HL-60 (cell line): ENCODE data around the gene MACC1.

Source experiments
- DNase-seq, 2 experiments: peaks; one replicate each; pipeline ENCODE4 v3.0.0-alpha.2; 2010 to 2020; ENCODE audit warnings: low read depth in 1 of 2, low spot score in 1 of 2
- H3K27ac ChIP-seq: fragments of 250-450 bp; sonication (Bioruptor Pico); replicated peaks from 2 replicates; pipeline ENCODE4 v1.5.1; 2020; ENCODE audit warnings: mild to moderate bottlenecking, moderate library complexity
- H3K27me3 ChIP-seq: fragments of 250-450 bp; sonication (Bioruptor Pico); 2 replicates; pipeline ENCODE4 v1.5.1; 2021; ENCODE audit warnings: mild to moderate bottlenecking, moderate library complexity; ENCODE audit not compliant: insufficient read depth, poor library complexity, severe bottlenecking
- H3K4me3 ChIP-seq: replicated peaks from 2 replicates; pipeline ENCODE4 v1.5.1; 2011; ENCODE audit warnings: mild to moderate bottlenecking, control low read depth, low read length; ENCODE audit not compliant: insufficient read depth
- CTCF ChIP-seq: IDR thresholded peaks from one replicate; pipeline ENCODE4 v1.5.1; 2011; ENCODE audit warnings: low read length, control low read depth, inconsistent platforms; ENCODE audit not compliant: insufficient read depth
- GABPA ChIP-seq: IDR thresholded peaks from 2 replicates; pipeline ENCODE4 v1.6.1; 2012; ENCODE audit warnings: low read depth
- POLR2AphosphoS5 ChIP-seq: IDR thresholded peaks from 2 replicates; pipeline ENCODE4 v1.6.1; 2012; ENCODE audit warnings: low read depth
- REST ChIP-seq: IDR thresholded peaks from 2 replicates; pipeline ENCODE4 v1.6.1; 2012; ENCODE audit warnings: low read depth; ENCODE audit not compliant: insufficient replicate concordance
- SPI1 ChIP-seq: IDR thresholded peaks from 2 replicates; pipeline ENCODE4 v1.6.1; 2012; ENCODE audit warnings: low read depth, mild to moderate bottlenecking, borderline replicate concordance

Gene MACC1

GRCh38 chr7:20107582-20107981, 109.6 kb downstream of the MACC1 start:
- H3K27ac ChIP-seq: no peak overlapping the region
- no peaks in the 10 kb centered on the region for H3K27me3 ChIP-seq
- TF ChIP-seq POLR2AphosphoS5 (no peak), SPI1 (no peak), CTCF (no peak), REST (no peak), GABPA (no peak)
- H3K4me3 ChIP-seq: no peak overlapping the region
- no peak for DNase-seq

GRCh38 chr7:20104696-20105095, 112.5 kb downstream of the MACC1 start:
- DNase-seq: no peak
- Histone ChIP-seq H3K4me3 (no peak overlapping the region), H3K27ac (no peak overlapping the region), H3K27me3 (no peaks in the 10 kb centered on the region)
- no peak for TF ChIP-seq GABPA
- no peak for TF ChIP-seq REST
- no peak for TF ChIP-seq CTCF
- TF ChIP-seq POLR2AphosphoS5: no peak
- TF ChIP-seq SPI1: no peak

- TF ChIP-seq CTCF: no peak
- no peak for TF ChIP-seq POLR2AphosphoS5
- no peak for TF ChIP-seq GABPA
- TF ChIP-seq SPI1: no peak
- no peak for TF ChIP-seq REST
- Histone ChIP-seq H3K27me3 (no peaks in the 10 kb centered on the region), H3K27ac (no peak overlapping the region), H3K4me3 (no peak overlapping the region)
- no peak for DNase-seq
Observed at GRCh38 chr7:20102982-20103381, 114.2 kb downstream of the MACC1 start.
